ENCODE data around the gene ETV3. TPM values are rescaled to one million over a fixed set of nuclear protein-coding genes. Genes with fewer than 3 reads are reported as not detected.
A peak's percentile ranks its signal among the peaks of the same experiment; 100 is the strongest.

The ETV3 gene
- polyA plus RNA-seq, 3 donors = 4.8 to 62.3 (median 6.3) TPM

- peak overlapping the region; percentile 20 to 57 for H3K4me3 Mint-ChIP-seq
- Histone ChIP-seq H3K27me3 (ENCODE audit: control insufficient read depth in 2 of 2, insufficient read depth in 2 of 2, low read length in 2 of 2) (no peaks in the 10 kb centered on the region), H3K27ac (ENCODE audit: low read depth in 1 of 2, low read length in 2 of 2) (peak overlapping the region in 1 of 2 donors; percentile 15), H2AFZ (ENCODE audit: insufficient read depth, low read depth, low read length, poor library complexity, severe bottlenecking) (no peak overlapping the region), H3K4me3 (replicated peaks in 1 of 3; ENCODE audit: low read depth in 2 of 3, low read length in 3 of 3) (peak overlapping the region in 1 of 3 experiments; percentile 35), H3K9ac (ENCODE audit: insufficient read depth, low read length, poor library complexity, severe bottlenecking) (no peak overlapping the region), H3K79me2 (ENCODE audit: insufficient read depth, low read length) (no peaks in the 10 kb centered on the region), H3K9me3 (replicated peaks in 1 of 2; ENCODE audit: control insufficient read depth in 1 of 2, insufficient read depth in 1 of 2, low read length in 2 of 2) (no peaks in the 10 kb centered on the region), H4K20me1 (ENCODE audit: insufficient read depth, low read length) (no peaks in the 10 kb centered on the region), H3K4me2 (replicated peaks; ENCODE audit: extremely low read depth, low read length, poor library complexity, severe bottlenecking) (peak overlapping the region; percentile 51), H3K4me1 (ENCODE audit: control insufficient read depth in 1 of 2, insufficient read depth in 2 of 2, low read length in 2 of 2) (peaks cover 23 to 25% of the 10 kb centered on the region in 2 donors), H3K36me3 (replicated peaks in 1 of 2; ENCODE audit: control insufficient read depth in 1 of 2, insufficient read depth in 2 of 2, low read length in 2 of 2) (no peaks in the 10 kb centered on the region)
- no peaks in the 10 kb centered on the region for H3K9me3 Mint-ChIP-seq
- peak; percentile 86 to 97 (median 91) for DNase-seq
- TF ChIP-seq CTCF (IDR thresholded peaks at IDR 0.05) = no peak
- intact Hi-C loops (cut with micrococcal nuclease) = loop anchor here (1.0 to 2.0 kb wide), 2 partner anchors 56 to 66 kb away; partner anchors contain the start of gene ETV3L (in 1 of the 2)
- H3K27me3 Mint-ChIP-seq (ENCODE audit: low read depth in 3 of 3) = peaks cover 6 to 19% (median 11%) of the 10 kb centered on the region in 3 donors
- peaks cover 27% of the 10 kb centered on the region for H3K4me1 Mint-ChIP-seq
- WGBS (ENCODE audit: insufficient coverage) = 7% methylated on average over 2 of the region's 7 CpGs
- peak overlapping the region in 4 of 7 donors; percentile 30 to 85 (median 56) for H3K27ac Mint-ChIP-seq
- H3K36me3 Mint-ChIP-seq = no peaks in the 10 kb centered on the region
Observed at GRCh38 chr1:157154940-157155514, 16.8 kb upstream of the ETV3 start.

- TF ChIP-seq CTCF (IDR thresholded peaks at IDR 0.05) = no peak
- Mint-ChIP-seq H3K9me3 (no peaks in the 10 kb centered on the region), H3K27me3 (ENCODE audit: low read depth in 3 of 3) (peaks cover 6 to 19% (median 11%) of the 10 kb centered on the region in 3 donors), H3K4me3 (no peak overlapping the region), H3K4me1 (peaks cover 27% of the 10 kb centered on the region), H3K27ac (peak overlapping the region in 3 of 7 donors; percentile 26 to 36 (median 30)), H3K36me3 (no peaks in the 10 kb centered on the region)
- no peak for DNase-seq
- Histone ChIP-seq H3K4me1 (ENCODE audit: control insufficient read depth in 1 of 2, insufficient read depth in 2 of 2, low read length in 2 of 2) (peaks cover 23 to 25% of the 10 kb centered on the region in 2 donors), H3K9me3 (replicated peaks in 1 of 2; ENCODE audit: control insufficient read depth in 1 of 2, insufficient read depth in 1 of 2, low read length in 2 of 2) (no peaks in the 10 kb centered on the region), H3K4me3 (replicated peaks in 1 of 3; ENCODE audit: low read depth in 2 of 3, low read length in 3 of 3) (no peak overlapping the region), H4K20me1 (ENCODE audit: insufficient read depth, low read length) (no peaks in the 10 kb centered on the region), H2AFZ (ENCODE audit: insufficient read depth, low read depth, low read length, poor library complexity, severe bottlenecking) (no peak overlapping the region), H3K9ac (ENCODE audit: insufficient read depth, low read length, poor library complexity, severe bottlenecking) (no peak overlapping the region), H3K4me2 (replicated peaks; ENCODE audit: extremely low read depth, low read length, poor library complexity, severe bottlenecking) (no peak overlapping the region), H3K36me3 (replicated peaks in 1 of 2; ENCODE audit: control insufficient read depth in 1 of 2, insufficient read depth in 2 of 2, low read length in 2 of 2) (no peaks in the 10 kb centered on the region), H3K79me2 (ENCODE audit: insufficient read depth, low read length) (no peaks in the 10 kb centered on the region), H3K27ac (ENCODE audit: low read depth in 1 of 2, low read length in 2 of 2) (no peak overlapping the region), H3K27me3 (ENCODE audit: control insufficient read depth in 2 of 2, insufficient read depth in 2 of 2, low read length in 2 of 2) (no peaks in the 10 kb centered on the region)
- WGBS (ENCODE audit: insufficient coverage) = 94% methylated on average over 4 of the region's 5 CpGs
- intact Hi-C loops (cut with micrococcal nuclease) = loop anchor here in 1 of 2 donors (2.0 kb wide), 1 partner anchor 55 kb away; the partner anchor contains the start of gene ETV3L
Observed at GRCh38 chr1:157154291-157154690, 16.1 kb upstream of the ETV3 start.

Measured in CD14-positive monocyte (primary cell).